Suprapubic skin (tissue), 4 donors: ENCODE data around the gene PHF21A.

ENCODE experiments used
- CTCF ChIP-seq, 2 donors: fragments of 200-600 bp in 1 of 2; fragments of 450-650 bp in 1 of 2; sonication (generic) in 1 of 2; IDR thresholded peaks; one replicate each; pipeline ENCODE4 v1.5.1; 2016 to 2019; ENCODE audit warnings: antibody characterized with exemption in 2 of 2, mild to moderate bottlenecking in 1 of 2, moderate library complexity in 1 of 2
- POLR2A ChIP-seq, 2 donors: fragments of 450-650 bp; IDR thresholded peaks; one replicate each; pipeline ENCODE4 v1.6.1; 2017; ENCODE audit warnings: antibody characterized with exemption in 2 of 2, mild to moderate bottlenecking in 2 of 2, moderate library complexity in 2 of 2
- POLR2AphosphoS5 ChIP-seq, 3 donors: sonication (generic); formaldehyde crosslinking; IDR thresholded peaks; one replicate each; pipeline ENCODE4 v1.6.1; 2017; ENCODE audit warnings: antibody characterized with exemption in 3 of 3

GRCh38 chr11:45984192-45984591 is 137.1 kb downstream of the PHF21A start:
- no peak for TF ChIP-seq CTCF (IDR thresholded peaks at IDR 0.05)
- no peak for TF ChIP-seq POLR2A (IDR thresholded peaks at IDR 0.05)
- TF ChIP-seq POLR2AphosphoS5 (IDR thresholded peaks at IDR 0.05): no peak
